H1 (cell line): ENCODE data around the gene PLXNA4. TPM values are rescaled to one million over a fixed set of nuclear protein-coding genes. Genes with fewer than 3 reads are reported as not detected.

Experiments
- BACH1 ChIP-seq: IDR thresholded peaks from 2 replicates; pipeline ENCODE4 v1.6.1; 2012; ENCODE audit warnings: low read length, improper control_type of control experiment
- CBX5 ChIP-seq: fragments of 300-800, 300-1000 bp; sonication (generic); IDR thresholded peaks from 2 replicates; pipeline ENCODE4 v1.7.1; 2016; ENCODE audit warnings: antibody characterized with exemption, low read length, low read depth
- EZH2 ChIP-seq: fragments of 200-600 bp; sonication (generic); IDR thresholded peaks from 2 replicates; pipeline ENCODE4 v1.7.1; 2012; ENCODE audit warnings: low read depth, mild to moderate bottlenecking, moderate library complexity, low read length, inconsistent platforms; ENCODE audit not compliant: severe bottlenecking
- SP2 ChIP-seq: IDR thresholded peaks from 2 replicates; pipeline ENCODE4 v1.6.1; 2012; ENCODE audit warnings: mild to moderate bottlenecking, low read length, inconsistent platforms
- USF2 ChIP-seq: IDR thresholded peaks from 2 replicates; pipeline ENCODE4 v1.6.1; 2011; ENCODE audit warnings: low read length, improper control_type of control experiment
- polyA plus RNA-seq, 7 experiments: library from polyadenylated mRNA; depleted of rRNA in 3 of 7; stranded (reverse) in 5 of 7; unstranded in 2 of 7; fragments of >200 nt in 5 of 7; fragments of 200-250 nt in 2 of 7; gene quantifications; 1 replicate in 5 of 7; 2 replicates in 1 of 7; 4 replicates in 1 of 7; pipeline versions ENCODE4 v1.2.1 to v1.2.3, GENCODE V29; 2011 to 2013; ENCODE audit warnings: missing spikeins in 2 of 7, mixed read lengths in 2 of 7
- total RNA-seq: library from RNA; stranded (reverse); fragmentation: NEBNext Ultra II Directional; extraction: Animal tissue kit (Norgen Biotek cat#: 25700); gene quantifications from 2 replicates; pipeline ENCODE4 v1.2.1, GENCODE V29; 2021

The PLXNA4 gene
- total and polyA plus RNA-seq, 2 of the 8 experiments (the other 6 are each of a cell fraction or from before 2014, with no cell fraction given) = 0.76 to 0.79 TPM

GRCh38 chr7:132393789-132394261 lies 182.4 kb downstream of the PLXNA4 start (continued):
- TF ChIP-seq SP2 = no peak
- no peak for TF ChIP-seq EZH2
- TF ChIP-seq BACH1 = no peak
- no peak for TF ChIP-seq CBX5
- no peak for TF ChIP-seq USF2
